Heart right ventricle (tissue), 16 donors: ENCODE data around the gene TXNL1. TPM values are rescaled to one million over a fixed set of nuclear protein-coding genes. Genes with fewer than 3 reads are reported as not detected.
"Not testable (repeated sequence)": the region's sequence is repeated elsewhere in the genome, so short reads cannot be mapped to it uniquely, and the experiment has no call there.

ENCODE experiments used
- ATAC-seq, 8 donors: fragments of 200-7000 bp; cut with Tn5 transposase; one replicate each; pipeline ENCODE4 v1.9.1; 2020; ENCODE audit warnings: mild to moderate bottlenecking in 8 of 8, moderate library complexity in 8 of 8, moderate number of reproducible peaks in 1 of 8
- DNase-seq, 2 donors: peaks; one replicate each; pipeline ENCODE4 v3.0.0-alpha.2; 2020
- H3K27ac ChIP-seq, 10 donors: fragments of 200-600 bp; sonication (generic) in 2 of 10; one replicate each; pipeline versions ENCODE4 v1.5.0 to v1.8.0; 2020 to 2022; ENCODE audit warnings: mild to moderate bottlenecking in 3 of 10
- H3K27me3 ChIP-seq, 7 donors: fragments of 200-600 bp; one replicate each; pipeline ENCODE4 v1.8.0; 2021 to 2022; ENCODE audit warnings: mild to moderate bottlenecking in 2 of 7
- H3K36me3 ChIP-seq, 9 donors: fragments of 200-600 bp; sonication (generic) in 1 of 9; one replicate each; pipeline versions ENCODE4 v1.5.0 to v1.8.0; 2020 to 2022; ENCODE audit warnings: mild to moderate bottlenecking in 2 of 9
- H3K4me1 ChIP-seq, 9 donors: fragments of 200-600 bp; sonication (generic) in 1 of 9; one replicate each; pipeline versions ENCODE4 v1.5.0 to v1.8.0; 2020 to 2022; ENCODE audit warnings: mild to moderate bottlenecking in 4 of 9
- H3K4me3 ChIP-seq, 10 donors: fragments of 200-600 bp; sonication (generic) in 2 of 10; one replicate each; pipeline versions ENCODE4 v1.5.0 to v1.8.0; 2020 to 2022; ENCODE audit warnings: mild to moderate bottlenecking in 7 of 10, moderate library complexity in 2 of 10
- H3K9me3 ChIP-seq, 11 donors: fragments of 200-600 bp in 10 of 11; sonication (generic) in 2 of 11; one replicate each; pipeline versions ENCODE4 v1.5.0 to v1.8.0; 2013 to 2022; ENCODE audit warnings: mild to moderate bottlenecking in 2 of 11, control low read depth in 1 of 11, moderate library complexity in 1 of 11
- WGBS, 2 donors: extraction: QIAGEN DNeasy Blood & Tissue Kit; methylation state at CpG; one replicate each; pipeline ENCODE4 v1.1.7; 2013; ENCODE audit warnings: inconsistent platforms in 1 of 2; 5-methylcytosine and 5-hydroxymethylcytosine counted together
- intact Hi-C, 10 donors: fragments of 100-400 bp; cut with DNase I; formaldehyde crosslinking; loops; one replicate each; pipeline versions ENCODE4 v1.11.1 to v1.14.2; 2022
- polyA plus RNA-seq, 2 donors: library from polyadenylated mRNA; stranded (reverse); fragments of 200-250 nt; gene quantifications; one replicate each; pipeline ENCODE4 v1.2.3, GENCODE V29; 2013
- total RNA-seq, 10 donors: library from RNA; stranded (reverse); fragmentation: NEBNext Ultra II Directional in 3 of 10; extraction: Animal tissue kit (Norgen Biotek cat#: 25700) in 3 of 10; gene quantifications; one replicate each; pipeline versions ENCODE4 v1.2.1 to v1.2.4, GENCODE V29; 2021 to 2023
- TF ChIP-seq, protein P1 (sequence below), 9 donors: fragments of 200-600 bp; sonication (generic) in 2 of 9; IDR thresholded peaks; one replicate each; pipeline versions ENCODE4 v1.5.0 to v1.8.0; 2021 to 2022; ENCODE audit warnings: antibody characterized with exemption in 9 of 9, mild to moderate bottlenecking in 5 of 9, moderate library complexity in 1 of 9
- donor health status: Arrhythmogenic right ventricular cardiomyopathy.
- donor health status: ischemic (EF 13 %, LVEDD 7.1; RV severe dilation, severe dysfunction).
- donor health status: healthy with polysubstance abuse.
- donor health status: DM: no; HTN: yes; CAD: no.
- donor health status: DM: no; HTN: no; CAD: no.
- donor health status: ischemic (EF 25% LVEDD 6.9; RV normal size, moderate dysfunction).
- donor health status: ischemic (EF 25% LVEDD 5.7; RV mildly dilated, moderate dysfunction).
- donor health status: healthy.
- donor health status: DM: yes; HTN: yes; CAD: no.
- donor health status: Ischemic cardiomyopathy.
- donor health status: ischemic (EF 35%, LVEDD 5.7; RV mildly dilated, moderate dysfunction).
- donor health status: nonischemic (EF 11% LVEDD 7.7; RV severe dilation, severe dysfunction).
- donor health status: DM: yes; HTN: yes; CAD: no.
- donor health status: PGD.
- donor health status: ischemic (EF 29% LVEDD 5.4; RV normal size, mild dysfunction).
- donor health status: nonischemic (EF 23%, LVEDD 6.1; RV moderate dilation, normal function).

TXNL1 gene
- total and polyA plus RNA-seq, 12 donors = 45.0 to 112 (median 89.3) TPM

DNA sequence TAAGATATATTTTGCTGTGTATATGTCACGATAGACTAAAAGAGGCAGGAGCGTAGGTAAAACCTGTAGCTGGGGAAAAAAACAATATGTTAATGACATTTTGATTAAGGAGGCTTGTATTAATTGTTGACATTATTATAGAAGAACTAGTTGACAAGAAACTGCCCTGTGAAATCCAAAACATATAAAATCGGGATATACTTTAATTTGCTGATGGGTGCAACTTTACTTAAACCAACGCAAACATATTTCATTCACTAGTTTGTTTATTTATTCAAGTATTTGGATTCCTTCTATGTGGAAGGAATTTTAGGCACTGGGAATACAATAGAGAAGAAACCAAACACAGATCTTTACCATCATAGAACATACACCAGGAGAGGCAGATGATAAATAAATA lies 20.7 kb upstream of the TXNL1 start:
- Histone ChIP-seq H3K4me1 (peaks cover 0 to 26% (median 14%) of the 10 kb centered on the region in 9 donors), H3K4me3 (no peak overlapping the region)
- WGBS, 2 donors = 97% methylated on average over 4 of the region's 4 CpGs

DNA sequence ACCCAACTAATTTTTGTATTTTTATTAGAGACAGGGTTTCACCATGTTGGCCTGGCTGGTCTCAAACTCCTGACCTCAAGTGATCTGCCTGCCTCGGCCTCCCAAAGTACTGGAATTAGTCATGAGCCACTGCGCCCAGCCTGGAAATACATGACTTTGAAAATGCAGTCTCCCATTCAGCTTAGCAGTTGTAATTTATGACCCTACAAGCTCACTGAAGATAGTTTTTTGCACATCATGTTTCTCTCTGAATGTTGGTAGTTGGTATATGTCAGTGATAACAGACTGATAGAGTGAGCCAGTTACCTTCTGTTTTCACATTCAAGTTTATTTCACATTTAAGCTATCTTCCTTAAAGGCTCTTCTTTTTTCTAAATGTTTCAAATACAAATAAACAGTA lies 19.9 kb upstream of the TXNL1 start:
- 96 to 98% methylated on average over 2 of the region's 2 CpGs for WGBS, 2 donors
- ATAC-seq = no peak
- Histone ChIP-seq H3K4me3 (no peak overlapping the region), H3K27me3 (no peaks in the 10 kb centered on the region), H3K9me3 (peaks cover 0 to 9% (median 0%) of the 10 kb centered on the region in 11 donors), H3K4me1 (peaks cover 0 to 27% (median 14%) of the 10 kb centered on the region in 9 donors), H3K36me3 (no peaks in the 10 kb centered on the region), H3K27ac (no peak overlapping the region)
- TF ChIP-seq, protein P1, sequence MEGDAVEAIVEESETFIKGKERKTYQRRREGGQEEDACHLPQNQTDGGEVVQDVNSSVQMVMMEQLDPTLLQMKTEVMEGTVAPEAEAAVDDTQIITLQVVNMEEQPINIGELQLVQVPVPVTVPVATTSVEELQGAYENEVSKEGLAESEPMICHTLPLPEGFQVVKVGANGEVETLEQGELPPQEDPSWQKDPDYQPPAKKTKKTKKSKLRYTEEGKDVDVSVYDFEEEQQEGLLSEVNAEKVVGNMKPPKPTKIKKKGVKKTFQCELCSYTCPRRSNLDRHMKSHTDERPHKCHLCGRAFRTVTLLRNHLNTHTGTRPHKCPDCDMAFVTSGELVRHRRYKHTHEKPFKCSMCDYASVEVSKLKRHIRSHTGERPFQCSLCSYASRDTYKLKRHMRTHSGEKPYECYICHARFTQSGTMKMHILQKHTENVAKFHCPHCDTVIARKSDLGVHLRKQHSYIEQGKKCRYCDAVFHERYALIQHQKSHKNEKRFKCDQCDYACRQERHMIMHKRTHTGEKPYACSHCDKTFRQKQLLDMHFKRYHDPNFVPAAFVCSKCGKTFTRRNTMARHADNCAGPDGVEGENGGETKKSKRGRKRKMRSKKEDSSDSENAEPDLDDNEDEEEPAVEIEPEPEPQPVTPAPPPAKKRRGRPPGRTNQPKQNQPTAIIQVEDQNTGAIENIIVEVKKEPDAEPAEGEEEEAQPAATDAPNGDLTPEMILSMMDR (IDR thresholded peaks at IDR 0.05) = no peak
- intact Hi-C loops = no loop called here
- no peak for DNase-seq

More for the DNA sequence above, 20.7 kb upstream of the TXNL1 start:
- TF ChIP-seq, protein P1 (IDR thresholded peaks at IDR 0.05) = no peak
- intact Hi-C loops = no loop called here
- Histone ChIP-seq H3K9me3 (peaks cover 0 to 6% (median 0%) of the 10 kb centered on the region in 11 donors), H3K36me3 (no peaks in the 10 kb centered on the region), H3K27me3 (no peaks in the 10 kb centered on the region), H3K27ac (no peak overlapping the region)
- ATAC-seq = no peak
- DNase-seq = no peak

DNA sequence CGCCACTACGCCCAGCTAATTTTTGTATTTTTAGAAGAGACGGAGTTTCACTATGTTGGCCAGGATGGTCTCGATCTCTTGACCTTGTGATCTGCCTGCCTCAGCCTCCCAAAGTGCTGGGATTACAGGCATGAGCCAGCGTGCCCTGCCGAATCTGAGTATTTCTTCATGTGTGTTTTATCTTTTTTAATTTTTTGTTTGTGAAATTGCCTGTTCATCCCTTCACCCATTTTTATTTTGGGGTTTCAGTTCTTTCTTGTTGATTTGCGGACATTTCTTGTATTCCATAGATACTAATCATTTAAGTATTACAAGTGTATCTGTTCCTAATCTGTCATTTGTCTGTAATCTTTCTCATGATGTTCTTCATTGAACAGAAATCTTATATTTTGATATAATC lies 15.9 kb upstream of the TXNL1 start:
- DNase-seq, H3K27me3 ChIP-seq, H3K4me3 ChIP-seq, H3K36me3 ChIP-seq, intact Hi-C loops, H3K27ac ChIP-seq, H3K9me3 ChIP-seq, ATAC-seq: not testable (repeated sequence)
- 96 to 99% methylated on average over 7 of the region's 7 CpGs for WGBS, 2 donors
- peaks cover 3 to 50% (median 17%) of the 10 kb centered on the region in 9 donors for H3K4me1 ChIP-seq

DNA sequence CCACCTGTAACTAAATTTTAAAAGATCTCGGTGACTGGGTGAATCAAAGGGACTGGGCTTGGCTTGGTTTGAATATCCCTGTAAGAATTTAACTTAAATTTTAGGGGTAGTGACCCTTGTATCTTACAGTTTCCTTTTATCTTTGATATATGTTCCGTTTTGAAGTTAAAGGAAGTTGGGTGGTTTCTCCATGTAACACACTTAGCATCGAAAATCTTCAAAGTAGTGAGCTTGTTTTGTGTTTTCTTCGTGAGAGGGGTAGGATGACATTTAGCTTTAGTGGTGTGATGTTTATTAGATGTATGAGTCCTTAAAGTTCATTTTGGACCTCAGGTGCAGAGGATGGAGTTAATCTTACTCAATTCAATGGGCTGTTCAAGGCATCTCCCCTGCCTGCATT lies 14.4 kb upstream of the TXNL1 start:
- intact Hi-C loops = no loop called here
- H3K27ac ChIP-seq = peak overlapping the region in 1 of 10 donors; percentile 91
- WGBS, 2 donors = 76 to 78% methylated on average over 4 of the region's 4 CpGs
- H3K27me3 ChIP-seq = no peaks in the 10 kb centered on the region
- peak overlapping the region in 3 of 10 donors; percentile 76 to 98 (median 86) for H3K4me3 ChIP-seq
- peaks cover 3 to 55% (median 17%) of the 10 kb centered on the region in 9 donors for H3K4me1 ChIP-seq
- ATAC-seq (no peak), DNase-seq (no peak)
- peaks cover 0 to 9% (median 0%) of the 10 kb centered on the region in 11 donors for H3K9me3 ChIP-seq
- H3K36me3 ChIP-seq = no peaks in the 10 kb centered on the region
- TF ChIP-seq, protein P1 (IDR thresholded peaks at IDR 0.05) = no peak

DNA sequence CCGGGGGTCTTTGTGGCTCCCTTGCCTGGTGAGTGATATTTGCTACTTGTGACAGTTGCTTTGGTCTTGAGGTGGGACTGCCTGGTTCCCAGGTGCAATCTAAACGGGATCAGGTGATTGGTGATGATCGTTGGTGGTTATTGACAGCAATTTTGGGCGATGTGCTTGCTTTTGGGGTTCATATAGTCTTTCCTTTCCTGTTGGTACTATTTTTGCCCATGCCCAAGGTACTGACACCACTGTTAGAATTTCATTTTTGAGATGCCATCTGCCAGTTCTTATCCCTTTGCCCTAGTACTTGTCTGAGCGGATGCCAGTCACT lies 13.3 kb upstream of the TXNL1 start:
- intact Hi-C loops = no loop called here
- ATAC-seq (peak in 1 of 8 donors; percentile 35), DNase-seq (no peak)

More for the DNA sequence above, 13.3 kb upstream of the TXNL1 start:
- peak overlapping the region; percentile 61 to 98 (median 88) for H3K4me3 ChIP-seq
- H3K27ac ChIP-seq = peak overlapping the region; percentile 45 to 92 (median 85)
- H3K27me3 ChIP-seq = no peaks in the 10 kb centered on the region
- H3K36me3 ChIP-seq = no peaks in the 10 kb centered on the region
- 3 to 6% methylated on average over 5 of the region's 5 CpGs for WGBS, 2 donors
- TF ChIP-seq, protein P1 (IDR thresholded peaks at IDR 0.05) = no peak
- peaks cover 0 to 9% (median 0%) of the 10 kb centered on the region in 11 donors for H3K9me3 ChIP-seq
- H3K4me1 ChIP-seq = peaks cover 3 to 58% (median 17%) of the 10 kb centered on the region in 9 donors
